Measurements from ENCODE around the gene LRRC8D. TPM values are rescaled to one million over a fixed set of nuclear protein-coding genes. Genes with fewer than 3 reads are reported as not detected.
"Not testable (repeated sequence)": the region's sequence is repeated elsewhere in the genome, so short reads cannot be mapped to it uniquely, and the experiment has no call there.

Gene LRRC8D
- total RNA-seq, 1 experiment from 2014 or later: 59.0 TPM

DNA sequence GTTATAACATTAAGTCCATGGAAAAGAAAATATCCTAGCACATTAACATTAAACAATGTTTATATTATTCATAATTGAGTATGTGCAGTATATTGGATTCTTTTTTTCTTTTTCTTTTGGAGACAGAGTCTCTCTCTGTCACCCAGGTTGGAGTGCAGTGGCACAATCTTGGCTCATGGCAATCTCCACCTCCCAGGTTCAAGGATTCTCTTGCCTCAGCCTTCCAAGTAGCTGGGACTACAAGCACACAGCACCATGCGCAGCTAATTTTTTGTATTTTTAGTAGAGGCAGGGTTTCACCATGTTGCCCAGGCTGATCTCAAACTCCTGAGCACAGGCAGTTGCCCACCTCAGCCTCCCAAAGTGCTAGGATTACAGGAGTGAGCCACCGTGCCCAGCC, 162.0 kb downstream of the LRRC8D start:
- DNase-seq (ENCODE audit: extremely low read depth, low read depth): not testable (repeated sequence)

DNA sequence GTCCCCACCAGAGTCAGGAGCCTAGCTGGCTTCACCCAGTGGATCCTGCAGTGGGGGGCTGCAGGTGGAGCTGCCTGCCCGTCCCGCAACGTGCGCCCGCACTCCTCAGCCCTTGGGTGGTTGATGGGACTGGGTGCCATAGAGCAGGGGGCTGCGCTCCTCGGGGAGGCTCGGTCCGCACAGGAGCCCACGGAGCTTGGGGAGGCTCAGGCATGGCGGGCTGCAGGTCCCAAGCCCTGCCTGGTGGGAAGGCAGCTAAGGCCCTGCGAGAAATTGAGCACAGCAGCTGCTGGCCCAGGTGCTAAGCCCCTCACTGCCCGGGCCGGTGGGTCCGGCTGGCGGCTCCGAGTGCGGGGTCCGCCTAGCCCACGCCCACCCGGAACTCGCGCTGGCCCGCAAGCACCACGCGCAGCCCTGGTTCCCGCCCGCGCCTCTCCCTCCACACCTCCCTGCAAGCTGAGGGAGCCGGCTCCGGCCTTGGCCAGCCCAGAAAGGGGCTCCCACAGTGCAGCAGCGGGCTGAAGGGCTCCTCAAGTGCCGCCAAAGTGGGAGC, 163.8 kb downstream of the LRRC8D start:
- not testable (repeated sequence) for DNase-seq (ENCODE audit: extremely low read depth, low read depth)

DNA sequence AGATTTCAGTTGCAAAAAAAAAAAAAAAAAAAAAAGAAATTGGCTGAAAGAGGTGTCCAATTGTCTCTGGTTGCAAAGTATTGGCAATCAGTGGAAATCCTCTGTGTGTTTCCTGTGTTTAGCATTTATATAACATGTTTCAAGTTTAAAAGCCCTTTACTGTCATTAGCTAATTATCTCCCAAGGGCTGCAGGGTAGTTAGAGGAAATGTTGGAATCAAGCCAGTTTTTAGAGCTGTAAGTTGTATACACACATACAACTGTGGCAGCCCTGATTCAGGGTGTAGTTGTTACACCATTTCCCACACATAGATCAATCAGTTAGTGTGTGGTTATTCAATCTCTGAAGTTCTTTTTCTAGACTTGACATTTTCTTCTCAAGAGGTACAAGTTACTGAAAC, 165.2 kb downstream of the LRRC8D start:
- no peak for DNase-seq (ENCODE audit: extremely low read depth, low read depth)

Other genes starting within 250 kb of the LRRC8D start
- gene LRRC8C, start 187.9 kb upstream of the LRRC8D start, total RNA-seq (2014; rRNA removed; shearing (Covaris generic)): 2.2 and 2.3 TPM in 2 replicates
- gene ZNF326, start 174.1 kb downstream of the LRRC8D start, total RNA-seq (2014; rRNA removed; shearing (Covaris generic)): 5.6 and 6.6 TPM in 2 replicates

Data from NCI-H460 (cell line).